Measurements from ENCODE around the gene CACNA1A.
"Not testable (repeated sequence)": the region's sequence is repeated elsewhere in the genome, so short reads cannot be mapped to it uniquely, and the experiment has no call there.

CACNA1A gene

GRCh38 chr19:13530720-13531119 lies 24.4 kb upstream of the CACNA1A start:
- no peak overlapping the region for H3K27ac ChIP-seq (replicated peaks)
- no peaks in the 10 kb centered on the region for H3K27me3 ChIP-seq (ENCODE audit: insufficient read depth, poor library complexity, severe bottlenecking)
- no peak for TF ChIP-seq REST (IDR thresholded peaks at IDR 0.05; ENCODE audit: insufficient replicate concordance, low read depth)
- TF ChIP-seq GABPA (IDR thresholded peaks at IDR 0.05; ENCODE audit: low read depth), result no peak
- H3K4me3 ChIP-seq (replicated peaks; ENCODE audit: insufficient read depth, low read length), result no peak overlapping the region
- DNase-seq (ENCODE audit: low read depth in 1 of 2, low spot score in 1 of 2), result no peak

GRCh38 chr19:13529721-13530120 lies 23.4 kb upstream of the CACNA1A start:
- DNase-seq (ENCODE audit: low read depth in 1 of 2, low spot score in 1 of 2); H3K27me3 ChIP-seq (ENCODE audit: insufficient read depth, poor library complexity, severe bottlenecking); H3K4me3 ChIP-seq (replicated peaks; ENCODE audit: insufficient read depth, low read length); H3K27ac ChIP-seq (replicated peaks): not testable (repeated sequence)

GRCh38 chr19:13526552-13526951 lies 20.3 kb upstream of the CACNA1A start:
- Histone ChIP-seq H3K27me3 (ENCODE audit: insufficient read depth, poor library complexity, severe bottlenecking) (no peaks in the 10 kb centered on the region), H3K27ac (replicated peaks) (no peak overlapping the region), H3K4me3 (replicated peaks; ENCODE audit: insufficient read depth, low read length) (no peak overlapping the region)
- TF ChIP-seq CTCF (IDR thresholded peaks at IDR 0.05; ENCODE audit: insufficient read depth, low read length) (peak; percentile 46), POLR2AphosphoS5 (IDR thresholded peaks at IDR 0.05; ENCODE audit: low read depth) (no peak)
- peak; percentile 4 to 21 for DNase-seq (ENCODE audit: low read depth in 1 of 2, low spot score in 1 of 2)

GRCh38 chr19:13521066-13521465 lies 14.8 kb upstream of the CACNA1A start:
- Histone ChIP-seq H3K27me3 (ENCODE audit: insufficient read depth, poor library complexity, severe bottlenecking) (no peaks in the 10 kb centered on the region), H3K4me3 (replicated peaks; ENCODE audit: insufficient read depth, low read length) (no peak overlapping the region), H3K27ac (replicated peaks) (no peak overlapping the region)
- DNase-seq (ENCODE audit: low read depth in 1 of 2, low spot score in 1 of 2), result no peak
- TF ChIP-seq SPI1 (IDR thresholded peaks at IDR 0.05; ENCODE audit: borderline replicate concordance, low read depth), result no peak
- TF ChIP-seq POLR2AphosphoS5 (IDR thresholded peaks at IDR 0.05; ENCODE audit: low read depth), result no peak
- no peak for TF ChIP-seq REST (IDR thresholded peaks at IDR 0.05; ENCODE audit: insufficient replicate concordance, low read depth)
- TF ChIP-seq GABPA (IDR thresholded peaks at IDR 0.05; ENCODE audit: low read depth), result no peak
- TF ChIP-seq CTCF (IDR thresholded peaks at IDR 0.05; ENCODE audit: insufficient read depth, low read length), result no peak

- no peak overlapping the region for H3K4me3 ChIP-seq (replicated peaks; ENCODE audit: insufficient read depth, low read length)
- peaks cover 24% of the 10 kb centered on the region for H3K27me3 ChIP-seq (ENCODE audit: insufficient read depth, poor library complexity, severe bottlenecking)
- TF ChIP-seq POLR2AphosphoS5 (IDR thresholded peaks at IDR 0.05; ENCODE audit: low read depth) (no peak), CTCF (IDR thresholded peaks at IDR 0.05; ENCODE audit: insufficient read depth, low read length) (no peak), SPI1 (IDR thresholded peaks at IDR 0.05; ENCODE audit: borderline replicate concordance, low read depth) (no peak), GABPA (IDR thresholded peaks at IDR 0.05; ENCODE audit: low read depth) (no peak), REST (IDR thresholded peaks at IDR 0.05; ENCODE audit: insufficient replicate concordance, low read depth) (no peak)
- DNase-seq (ENCODE audit: low read depth in 1 of 2, low spot score in 1 of 2), result no peak
- no peak overlapping the region for H3K27ac ChIP-seq (replicated peaks)
These were observed 5.7 kb upstream of the CACNA1A start for GRCh38 chr19:13511947-13512346.
